ENCODE results near the gene WASF3.

DNA sequence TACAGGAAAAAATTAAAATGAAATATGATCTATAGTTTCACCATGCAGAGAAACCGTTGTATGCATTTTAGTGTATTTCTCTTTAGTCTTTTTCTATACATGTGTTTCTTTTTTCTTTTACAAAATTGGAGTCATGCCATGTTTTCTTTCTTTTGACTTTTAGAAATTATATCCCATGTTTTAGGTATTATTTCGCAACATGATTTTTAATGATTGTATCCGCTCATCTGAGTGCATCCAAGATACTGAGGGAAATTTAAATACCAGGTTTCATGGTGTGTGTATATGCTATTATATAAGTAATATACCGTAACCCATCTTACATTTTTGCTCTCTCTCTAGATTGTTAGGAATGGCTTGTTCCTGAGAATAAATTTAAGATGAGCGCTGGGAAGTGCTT is 120.8 kb downstream of the WASF3 start:
- TF ChIP-seq, protein P1, sequence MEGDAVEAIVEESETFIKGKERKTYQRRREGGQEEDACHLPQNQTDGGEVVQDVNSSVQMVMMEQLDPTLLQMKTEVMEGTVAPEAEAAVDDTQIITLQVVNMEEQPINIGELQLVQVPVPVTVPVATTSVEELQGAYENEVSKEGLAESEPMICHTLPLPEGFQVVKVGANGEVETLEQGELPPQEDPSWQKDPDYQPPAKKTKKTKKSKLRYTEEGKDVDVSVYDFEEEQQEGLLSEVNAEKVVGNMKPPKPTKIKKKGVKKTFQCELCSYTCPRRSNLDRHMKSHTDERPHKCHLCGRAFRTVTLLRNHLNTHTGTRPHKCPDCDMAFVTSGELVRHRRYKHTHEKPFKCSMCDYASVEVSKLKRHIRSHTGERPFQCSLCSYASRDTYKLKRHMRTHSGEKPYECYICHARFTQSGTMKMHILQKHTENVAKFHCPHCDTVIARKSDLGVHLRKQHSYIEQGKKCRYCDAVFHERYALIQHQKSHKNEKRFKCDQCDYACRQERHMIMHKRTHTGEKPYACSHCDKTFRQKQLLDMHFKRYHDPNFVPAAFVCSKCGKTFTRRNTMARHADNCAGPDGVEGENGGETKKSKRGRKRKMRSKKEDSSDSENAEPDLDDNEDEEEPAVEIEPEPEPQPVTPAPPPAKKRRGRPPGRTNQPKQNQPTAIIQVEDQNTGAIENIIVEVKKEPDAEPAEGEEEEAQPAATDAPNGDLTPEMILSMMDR (IDR thresholded peaks at IDR 0.05; ENCODE audit: insufficient read depth, low read length), result no peak
- TF ChIP-seq GABPA (IDR thresholded peaks at IDR 0.05; ENCODE audit: low read depth), result no peak
- no peak for TF ChIP-seq POLR2AphosphoS5 (IDR thresholded peaks at IDR 0.05; ENCODE audit: low read depth)
